Karpas-422 (cell line): ENCODE results near the gene SH3GLB2. TPM values are rescaled to one million over a fixed set of nuclear protein-coding genes. Genes with fewer than 3 reads are reported as not detected.
"Not testable (repeated sequence)": the region's sequence is repeated elsewhere in the genome, so short reads cannot be mapped to it uniquely, and the experiment has no call there.

Experiments used
- DNase-seq: peaks from one replicate; pipeline ENCODE4 v3.0.0-alpha.2; 2015
- H2AFZ ChIP-seq: fragments of 200-600 bp; sonication (generic); 2 replicates; pipeline ENCODE4 v1.6.1; 2014; ENCODE audit warnings: antibody characterized with exemption, low read length, mixed read lengths
- H3K27ac ChIP-seq: fragments of 200-600 bp; sonication (generic); 2 replicates; pipeline ENCODE4 v1.5.1; 2014; ENCODE audit warnings: mild to moderate bottlenecking, low read length, moderate library complexity
- H3K27me3 ChIP-seq: fragments of 200-600 bp; sonication (generic); 2 replicates; pipeline ENCODE4 v1.6.1; 2014; ENCODE audit warnings: low read length, mixed read lengths
- H3K36me3 ChIP-seq: fragments of 200-600 bp; sonication (generic); 2 replicates; pipeline ENCODE4 v1.6.1; 2014; ENCODE audit warnings: low read length, mixed read lengths; ENCODE audit not compliant: insufficient read depth
- H3K4me1 ChIP-seq: fragments of 200-600 bp; sonication (generic); 2 replicates; pipeline ENCODE4 v1.6.1; 2014; ENCODE audit warnings: mild to moderate bottlenecking, low read length, mixed read lengths
- H3K4me2 ChIP-seq: fragments of 200-600 bp; sonication (generic); 2 replicates; pipeline ENCODE4 v1.6.1; 2014; ENCODE audit warnings: low read length, low read depth, mild to moderate bottlenecking; ENCODE audit not compliant: poor library complexity, severe bottlenecking
- H3K4me3 ChIP-seq: fragments of 200-600 bp; sonication (generic); 2 replicates; pipeline ENCODE4 v1.5.1; 2014; ENCODE audit warnings: mild to moderate bottlenecking, antibody characterized with exemption, low read length, mixed read lengths
- H3K79me2 ChIP-seq: fragments of 200-600 bp; sonication (generic); 2 replicates; pipeline ENCODE4 v1.6.1; 2014; ENCODE audit warnings: mild to moderate bottlenecking, low read length, mixed read lengths
- H3K9ac ChIP-seq: fragments of 200-600 bp; sonication (generic); 2 replicates; pipeline ENCODE4 v1.6.0; 2014; ENCODE audit warnings: low read length
- H3K9me2 ChIP-seq: fragments of 200-600 bp; sonication (generic), shearing (Covaris generic); replicated peaks from 2 replicates; pipeline ENCODE4 v1.6.0; 2014; ENCODE audit warnings: mild to moderate bottlenecking, low read length, moderate library complexity; ENCODE audit not compliant: insufficient read depth
- H3K9me3 ChIP-seq: fragments of 300-700, 200-600 bp; sonication (generic); 2 replicates; pipeline ENCODE4 v1.6.1; 2014; ENCODE audit warnings: low read length, mixed read lengths
- H4K20me1 ChIP-seq: fragments of 200-600 bp; sonication (generic); 2 replicates; pipeline ENCODE4 v1.6.1; 2014; ENCODE audit warnings: mild to moderate bottlenecking, antibody characterized with exemption, low read length, low read depth; ENCODE audit not compliant: insufficient read depth
- total RNA-seq: library from RNA; depleted of rRNA; stranded (reverse); fragments of >200 nt; shearing (Covaris generic); gene quantifications from 2 replicates; pipeline ENCODE4 v1.2.3, GENCODE V29; 2014; ENCODE audit warnings: low replicate concordance

The SH3GLB2 gene
- total RNA-seq, 1 experiment from 2014 or later, result 42.1 TPM

GRCh38 chr9:129038109-129038852 is 10.2 kb upstream of the SH3GLB2 start:
- no peak for DNase-seq
- peaks cover 42% of the 10 kb centered on the region for H3K79me2 ChIP-seq
- H3K4me1 ChIP-seq, result peaks cover 18% of the 10 kb centered on the region
- peak overlapping the region; percentile 92 for H3K9ac ChIP-seq
- peaks cover 4% of the 10 kb centered on the region; the same call in 1 of the 2 replicates for H3K36me3 ChIP-seq
- H3K27me3 ChIP-seq, result no peaks in the 10 kb centered on the region
- H3K4me3 ChIP-seq, result peak overlapping the region; percentile 96
- H3K27ac ChIP-seq, result no peak overlapping the region
- no peaks in the 10 kb centered on the region for H3K9me2 ChIP-seq
- H2AFZ ChIP-seq, result no peak overlapping the region
- H3K4me2 ChIP-seq, result peak overlapping the region; percentile 89
- H3K9me3 ChIP-seq, result no peaks in the 10 kb centered on the region
- H4K20me1 ChIP-seq, result peaks cover 14% of the 10 kb centered on the region; the same call in 1 of the 2 replicates

- peak overlapping the region; percentile 96 for H3K4me3 ChIP-seq
- no peak for DNase-seq
- peak overlapping the region; percentile 92 for H3K9ac ChIP-seq
- no peak overlapping the region for H2AFZ ChIP-seq
- peaks cover 4% of the 10 kb centered on the region; the same call in 1 of the 2 replicates for H3K36me3 ChIP-seq
- peaks cover 42% of the 10 kb centered on the region for H3K79me2 ChIP-seq
- peaks cover 18% of the 10 kb centered on the region for H3K4me1 ChIP-seq
- H4K20me1 ChIP-seq, result peaks cover 14% of the 10 kb centered on the region; the same call in 1 of the 2 replicates
- no peaks in the 10 kb centered on the region for H3K9me2 ChIP-seq
- no peak overlapping the region for H3K27ac ChIP-seq
- H3K4me2 ChIP-seq, result peak overlapping the region; percentile 89
- no peaks in the 10 kb centered on the region for H3K27me3 ChIP-seq
- H3K9me3 ChIP-seq, result no peaks in the 10 kb centered on the region
These were observed 9.6 kb upstream of the SH3GLB2 start for GRCh38 chr9:129037767-129038098.

GRCh38 chr9:129036923-129037766 is 9.0 kb upstream of the SH3GLB2 start:
- H3K27ac ChIP-seq, result no peak overlapping the region
- H3K4me1 ChIP-seq, result peaks cover 18% of the 10 kb centered on the region
- peak overlapping the region; percentile 92 for H3K9ac ChIP-seq
- H3K9me2 ChIP-seq, result no peaks in the 10 kb centered on the region
- H3K27me3 ChIP-seq, result no peaks in the 10 kb centered on the region
- H3K4me2 ChIP-seq, result peak overlapping the region; percentile 89
- H3K4me3 ChIP-seq, result peak overlapping the region; percentile 96
- peaks cover 42% of the 10 kb centered on the region for H3K79me2 ChIP-seq
- peaks cover 4% of the 10 kb centered on the region; the same call in 1 of the 2 replicates for H3K36me3 ChIP-seq
- H4K20me1 ChIP-seq, result peaks cover 14% of the 10 kb centered on the region; the same call in 1 of the 2 replicates
- peak; percentile 61 for DNase-seq
- no peaks in the 10 kb centered on the region for H3K9me3 ChIP-seq
- peak overlapping the region; percentile 53; the same call in 1 of the 2 replicates for H2AFZ ChIP-seq

- H3K9me3 ChIP-seq, result no peaks in the 10 kb centered on the region
- H4K20me1 ChIP-seq, result peaks cover 14% of the 10 kb centered on the region; the same call in 1 of the 2 replicates
- H3K4me3 ChIP-seq, result peak within 1 kb of the TSS; percentile 96
- H3K27me3 ChIP-seq, result no peaks in the 10 kb centered on the region
- peak within 1 kb of the TSS; percentile 92 for H3K9ac ChIP-seq
- H3K4me1 ChIP-seq, result peaks cover 18% of the 10 kb centered on the region
- H3K9me2 ChIP-seq, result no peaks in the 10 kb centered on the region
- no peaks in the 10 kb centered on the region for H3K36me3 ChIP-seq
- H3K4me2 ChIP-seq, result peak within 1 kb of the TSS; percentile 92
- peak; percentile 99 for DNase-seq
- no peak within 1 kb of the TSS for H3K27ac ChIP-seq
- peak within 1 kb of the TSS; percentile 99 for H2AFZ ChIP-seq
- H3K79me2 ChIP-seq, result peaks cover 36% of the 10 kb centered on the region
These were observed 8.3 kb upstream of the SH3GLB2 start, which contains the start of gene MIGA2 for GRCh38 chr9:129036241-129036922. Gene MIGA2, plus strand, starts transcription at chr9:129036626. Its CDS starts 3,969 bp downstream, at chr9:129040595.

GRCh38 chr9:129035838-129036237 is 7.7 kb upstream of the SH3GLB2 start:
- peaks cover 18% of the 10 kb centered on the region for H3K4me1 ChIP-seq
- peak overlapping the region; percentile 99 for H2AFZ ChIP-seq
- not testable (repeated sequence) for H3K27me3 ChIP-seq, H3K36me3 ChIP-seq, H3K9me2 ChIP-seq, H3K27ac ChIP-seq, DNase-seq, H3K9me3 ChIP-seq
- peaks cover 14% of the 10 kb centered on the region; the same call in 1 of the 2 replicates for H4K20me1 ChIP-seq
- H3K9ac ChIP-seq, result peak overlapping the region; percentile 75
- peaks cover 36% of the 10 kb centered on the region for H3K79me2 ChIP-seq
- H3K4me2 ChIP-seq, result peak overlapping the region; percentile 92
- H3K4me3 ChIP-seq, result peak overlapping the region; percentile 70

GRCh38 chr9:129033216-129033615 is 5.1 kb upstream of the SH3GLB2 start:
- H3K9ac ChIP-seq, result no peak overlapping the region
- no peak overlapping the region for H3K4me2 ChIP-seq
- peaks cover 17% of the 10 kb centered on the region for H3K79me2 ChIP-seq
- no peak overlapping the region for H3K4me3 ChIP-seq
- H3K27ac ChIP-seq, result no peak overlapping the region
- H3K27me3 ChIP-seq, result no peaks in the 10 kb centered on the region
- no peak overlapping the region for H2AFZ ChIP-seq
- H3K9me2 ChIP-seq, result no peaks in the 10 kb centered on the region
- H3K4me1 ChIP-seq, result peaks cover 19% of the 10 kb centered on the region
- no peaks in the 10 kb centered on the region for H3K9me3 ChIP-seq
- H4K20me1 ChIP-seq, result peaks cover 11% of the 10 kb centered on the region; the same call in 1 of the 2 replicates
- no peaks in the 10 kb centered on the region for H3K36me3 ChIP-seq
- DNase-seq, result no peak

- DNase-seq, result no peak
- H3K27me3 ChIP-seq, result no peaks in the 10 kb centered on the region
- H3K4me3 ChIP-seq, result no peak overlapping the region
- H3K36me3 ChIP-seq, result no peaks in the 10 kb centered on the region
- peaks cover 6% of the 10 kb centered on the region; the same call in 1 of the 2 replicates for H4K20me1 ChIP-seq
- no peak overlapping the region for H3K9ac ChIP-seq
- no peak overlapping the region for H3K4me2 ChIP-seq
- H3K27ac ChIP-seq, result no peak overlapping the region
- H3K79me2 ChIP-seq, result peaks cover 15% of the 10 kb centered on the region
- no peaks in the 10 kb centered on the region for H3K9me2 ChIP-seq
- peaks cover 13% of the 10 kb centered on the region for H3K4me1 ChIP-seq
- H2AFZ ChIP-seq, result no peak overlapping the region
- H3K9me3 ChIP-seq, result no peaks in the 10 kb centered on the region
These were observed 4.5 kb upstream of the SH3GLB2 start for GRCh38 chr9:129032541-129033159.
